ENCODE measurements around the gene IL20. TPM values are rescaled to one million over a fixed set of nuclear protein-coding genes. Genes with fewer than 3 reads are reported as not detected.

Gene IL20
- polyA plus RNA-seq, 1 donor (not counting 4 experiments of a cell fraction or from before 2014, with no cell fraction given), result 4.7 TPM

GRCh38 chr1:206911064-206911663 is 45.7 kb downstream of the IL20 start:
- Histone ChIP-seq H3K4me3 (ENCODE audit: control insufficient read depth in 2 of 3, extremely low read depth in 1 of 3, insufficient read depth in 2 of 3, low read depth in 1 of 3, low read length in 3 of 3) (no peak overlapping the region), H3K4me1 (ENCODE audit: control insufficient read depth, extremely low read depth, insufficient read depth, low read length) (peaks cover 36% of the 10 kb centered on the region), H4K20me1 (ENCODE audit: control insufficient read depth, extremely low read depth, insufficient read depth, low read length) (no peaks in the 10 kb centered on the region), H3K9me1 (ENCODE audit: control insufficient read depth, extremely low read depth, insufficient read depth, low read length) (no peaks in the 10 kb centered on the region), H3K9ac (ENCODE audit: control insufficient read depth, extremely low read depth, insufficient read depth, low read length) (no peak overlapping the region), H3K9me3 (ENCODE audit: control insufficient read depth, low read depth, low read length) (no peaks in the 10 kb centered on the region), H2AFZ (ENCODE audit: control insufficient read depth, low read length) (no peak overlapping the region), H3K27ac (ENCODE audit: control insufficient read depth, insufficient read depth, low read length) (peak overlapping the region; percentile 93), H3K4me2 (ENCODE audit: control insufficient read depth, extremely low read depth, insufficient read depth, low read depth, low read length) (peak overlapping the region; percentile 91), H3K36me3 (ENCODE audit: control insufficient read depth in 2 of 2, extremely low read depth in 1 of 2, insufficient read depth in 2 of 2, low read length in 2 of 2) (peaks cover 0 to 6% of the 10 kb centered on the region in 2 experiments), H3K79me2 (ENCODE audit: control insufficient read depth, insufficient read depth, low read length) (peaks cover 5% of the 10 kb centered on the region), H3K27me3 (ENCODE audit: control insufficient read depth, extremely low read depth, insufficient read depth, low read length) (no peaks in the 10 kb centered on the region)
- DNase-seq (ENCODE audit: low read depth, low spot score) (no peak), FAIRE-seq (no peak)
- dilution Hi-C loops (cut with MboI; ENCODE audit: extremely low pct_ligation_motif_present, low sequenced_read_pairs), result no loop called here
- TF ChIP-seq CTCF (optimal IDR thresholded peaks at IDR 0.05 in 1 of 3, IDR thresholded peaks at IDR 0.05 in 1 of 3, conservative IDR thresholded peaks at IDR 0.05 in 1 of 3; ENCODE audit: extremely low read depth in 1 of 3, insufficient read depth in 2 of 3, low read length in 3 of 3) (peak; percentile 54 to 74 (median 55)), EZH2 (IDR thresholded peaks at IDR 0.05; ENCODE audit: low read length) (no peak)

DNA sequence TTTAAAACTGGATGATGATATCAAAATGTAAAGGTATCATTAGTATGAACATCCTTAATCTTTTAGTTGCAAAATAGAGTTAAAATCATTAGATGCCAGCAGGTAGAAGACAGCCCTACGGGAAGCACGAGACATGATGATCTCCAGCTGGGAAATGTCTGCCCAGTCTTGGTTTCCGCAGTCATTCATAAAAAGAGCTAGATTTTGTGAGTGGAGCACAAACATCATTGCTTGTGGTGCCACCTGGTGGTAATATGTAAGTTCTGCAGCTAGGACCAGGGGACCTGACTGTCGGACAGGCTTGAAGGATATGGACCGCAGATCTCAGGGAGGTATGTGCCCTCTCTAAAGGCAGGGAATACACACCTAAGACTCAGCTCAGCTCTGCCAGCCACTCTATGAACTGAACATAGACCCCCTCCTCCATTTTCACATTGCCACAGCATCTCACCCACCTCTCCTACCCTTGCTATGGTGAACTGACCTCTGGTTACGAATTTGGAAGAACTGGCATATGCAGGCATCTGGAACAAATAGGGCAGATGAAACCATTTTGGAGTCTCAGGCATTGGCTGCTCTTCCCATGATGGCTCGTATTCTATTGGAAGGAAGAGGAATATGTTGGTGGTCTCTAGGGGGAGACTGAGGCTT is 47.1 kb downstream of the IL20 start:
- H3K4me1 ChIP-seq (ENCODE audit: control insufficient read depth, extremely low read depth, insufficient read depth, low read length), result peaks cover 28% of the 10 kb centered on the region
- H3K9me1 ChIP-seq (ENCODE audit: control insufficient read depth, extremely low read depth, insufficient read depth, low read length), result no peaks in the 10 kb centered on the region
- H3K79me2 ChIP-seq (ENCODE audit: control insufficient read depth, insufficient read depth, low read length), result peaks cover 3% of the 10 kb centered on the region
- H3K27ac ChIP-seq (ENCODE audit: control insufficient read depth, insufficient read depth, low read length), result no peak overlapping the region
- FAIRE-seq (peak; percentile 68), DNase-seq (ENCODE audit: low read depth, low spot score) (no peak)
- H3K4me3 ChIP-seq (ENCODE audit: control insufficient read depth in 2 of 3, extremely low read depth in 1 of 3, insufficient read depth in 2 of 3, low read depth in 1 of 3, low read length in 3 of 3), result no peak overlapping the region
- H4K20me1 ChIP-seq (ENCODE audit: control insufficient read depth, extremely low read depth, insufficient read depth, low read length), result no peaks in the 10 kb centered on the region
- H3K27me3 ChIP-seq (ENCODE audit: control insufficient read depth, extremely low read depth, insufficient read depth, low read length), result no peaks in the 10 kb centered on the region
- H3K36me3 ChIP-seq (ENCODE audit: control insufficient read depth in 2 of 2, extremely low read depth in 1 of 2, insufficient read depth in 2 of 2, low read length in 2 of 2), result no peaks in the 10 kb centered on the region
- dilution Hi-C loops (cut with MboI; ENCODE audit: extremely low pct_ligation_motif_present, low sequenced_read_pairs), result no loop called here
- no peak overlapping the region for H3K9ac ChIP-seq (ENCODE audit: control insufficient read depth, extremely low read depth, insufficient read depth, low read length)
- no peak overlapping the region for H3K4me2 ChIP-seq (ENCODE audit: control insufficient read depth, extremely low read depth, insufficient read depth, low read depth, low read length)
- no peak overlapping the region for H2AFZ ChIP-seq (ENCODE audit: control insufficient read depth, low read length)
- TF ChIP-seq CTCF (optimal IDR thresholded peaks at IDR 0.05 in 1 of 3, IDR thresholded peaks at IDR 0.05 in 1 of 3, conservative IDR thresholded peaks at IDR 0.05 in 1 of 3; ENCODE audit: extremely low read depth in 1 of 3, insufficient read depth in 2 of 3, low read length in 3 of 3) (peak; percentile 67 to 90 (median 87)), EZH2 (IDR thresholded peaks at IDR 0.05; ENCODE audit: low read length) (no peak)
- no peaks in the 10 kb centered on the region for H3K9me3 ChIP-seq (ENCODE audit: control insufficient read depth, low read depth, low read length)

Data from keratinocyte (primary cell).